Measurements from ENCODE around the gene HBG2. TPM values are rescaled to one million over a fixed set of nuclear protein-coding genes. Genes with fewer than 3 reads are reported as not detected.

HBG2 gene
- total and polyA plus RNA-seq, 9 of the 15 experiments (the other 6 are each of a cell fraction or from before 2014, with no cell fraction given): 1,626 to 58,619 (median 10,515) TPM

DNA sequence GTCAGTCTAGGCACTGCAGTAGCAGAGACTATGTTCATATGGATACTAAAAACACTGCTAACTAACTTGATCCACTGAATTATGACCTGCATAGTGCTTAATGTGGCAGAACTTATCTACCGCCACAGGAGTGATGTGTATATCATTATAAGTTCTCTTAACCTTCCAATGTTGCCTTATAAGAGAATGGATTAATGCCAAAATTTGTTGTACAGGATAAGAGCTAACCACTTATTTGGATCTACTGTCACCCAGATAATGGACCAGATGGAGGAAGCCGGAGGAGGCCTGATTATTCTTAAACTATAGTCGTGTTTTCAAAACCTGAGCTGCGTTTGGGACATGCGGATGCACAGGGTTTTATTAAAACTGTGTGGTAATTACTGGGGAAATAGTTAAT, 49.0 kb upstream of the HBG2 start (continued):
- TF ChIP-seq SAFB (IDR thresholded peaks at IDR 0.05; ENCODE audit: borderline replicate concordance, low read depth, low read length) (no peak), RAD51 (IDR thresholded peaks at IDR 0.05; ENCODE audit: borderline replicate concordance, low read depth) (no peak), DPF2 (IDR thresholded peaks at IDR 0.05) (no peak)

DNA sequence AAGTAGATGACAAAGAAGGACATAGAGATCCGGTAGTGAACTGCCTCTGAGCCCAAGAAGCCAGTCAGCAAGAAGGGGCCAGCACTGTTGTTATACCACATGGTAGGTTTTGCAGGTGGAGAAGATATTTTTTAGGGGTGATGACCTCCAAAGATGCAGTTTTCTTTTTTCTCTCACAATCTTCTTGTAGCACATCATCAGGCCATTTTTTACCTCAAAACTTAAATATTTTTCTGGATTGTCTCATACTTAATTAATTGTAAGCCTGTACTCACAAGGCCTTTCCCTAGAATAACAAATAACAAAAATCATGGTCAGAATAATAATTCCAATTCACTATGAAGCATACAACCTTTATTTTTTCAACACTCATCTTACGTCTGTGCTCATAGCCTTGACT, 47.3 kb upstream of the HBG2 start, which contains the start of gene OR51B4:
TSS of gene OR51B4 (minus strand) at position 101 of the 400 bp plus-strand sequence. CDS start at position 101, 0 bp downstream.
- H3K4me2 ChIP-seq (ENCODE audit: insufficient read depth, low read length): no peak within 1 kb of the TSS
- no peak for FAIRE-seq
- no peak for DNase-seq (ENCODE audit: extremely low read depth in 1 of 4, low spot score in 3 of 4)
- H3K4me1 ChIP-seq (replicated peaks in 1 of 2; ENCODE audit: control insufficient read depth in 2 of 2, insufficient read depth in 2 of 2, low read length in 2 of 2): peaks cover 7 to 19% of the 10 kb centered on the region in 2 experiments; a peak in 3 of 5 replicates
- POLR2A ChIA-PET: interaction anchor here (0.9 kb wide), 1 partner anchor 11 kb away, joined by 3 read pairs; no protein-coding TSS in a partner anchor
- H3K9me1 ChIP-seq (ENCODE audit: control insufficient read depth, insufficient read depth, low read length): no peaks in the 10 kb centered on the region
- intact Hi-C loops (cut with micrococcal nuclease): no loop called here
- no peak within 1 kb of the TSS for H3K9ac ChIP-seq (ENCODE audit: insufficient read depth in 1 of 2, low read depth in 2 of 2, low read length in 2 of 2)
- CTCF ChIA-PET (ENCODE audit: low intra/inter-chr PET ratio): no interaction called here
- no TSS peak for BruUV-seq (replicated peaks)
- H3K27ac ChIP-seq (ENCODE audit: extremely low read depth, low read depth, low read length): no peak within 1 kb of the TSS
- no peak within 1 kb of the TSS for H2AFZ ChIP-seq (ENCODE audit: low read depth, low read length)
- peaks cover 26% of the 10 kb centered on the region; the same call in 2 of the 3 replicates for H3K79me2 ChIP-seq (ENCODE audit: control insufficient read depth, insufficient read depth, low read length)
- TF ChIP-seq FOSL1 (tag; conservative IDR thresholded peaks at IDR 0.05): no peak
- no peak for TF ChIP-seq KAT7 (CRISPR knock-in tag; IDR thresholded peaks at IDR 0.05; ENCODE audit: borderline replicate concordance)
- no peak for TF ChIP-seq MYBL2 (IDR thresholded peaks at IDR 0.05; ENCODE audit: low read depth)
- TF ChIP-seq MYBL2 (CRISPR knock-in tag; IDR thresholded peaks at IDR 0.05; ENCODE audit: borderline replicate concordance): no peak
- no peak for TF ChIP-seq HLTF (IDR thresholded peaks at IDR 0.05)
- no peak for TF ChIP-seq HCFC1 (IDR thresholded peaks at IDR 0.05; ENCODE audit: low read depth, low read length)
- no peak for TF ChIP-seq ZC3H8 (IDR thresholded peaks at IDR 0.05)
- no peak for TF ChIP-seq YY1 (IDR thresholded peaks at IDR 0.05; ENCODE audit: borderline replicate concordance in 1 of 3, control insufficient read depth in 1 of 3, extremely low read depth in 1 of 3, insufficient read depth in 3 of 3, insufficient read length in 1 of 3, insufficient replicate concordance in 2 of 3, low read depth in 1 of 3, low read length in 2 of 3)
- no peak for TF ChIP-seq ETV6 (IDR thresholded peaks at IDR 0.05; ENCODE audit: borderline replicate concordance in 1 of 2, low read depth in 2 of 2, low read length in 1 of 2)
- no peak for TF ChIP-seq ETV6 (CRISPR knock-in tag; IDR thresholded peaks at IDR 0.05; ENCODE audit: borderline replicate concordance)
- TF ChIP-seq, protein P1, sequence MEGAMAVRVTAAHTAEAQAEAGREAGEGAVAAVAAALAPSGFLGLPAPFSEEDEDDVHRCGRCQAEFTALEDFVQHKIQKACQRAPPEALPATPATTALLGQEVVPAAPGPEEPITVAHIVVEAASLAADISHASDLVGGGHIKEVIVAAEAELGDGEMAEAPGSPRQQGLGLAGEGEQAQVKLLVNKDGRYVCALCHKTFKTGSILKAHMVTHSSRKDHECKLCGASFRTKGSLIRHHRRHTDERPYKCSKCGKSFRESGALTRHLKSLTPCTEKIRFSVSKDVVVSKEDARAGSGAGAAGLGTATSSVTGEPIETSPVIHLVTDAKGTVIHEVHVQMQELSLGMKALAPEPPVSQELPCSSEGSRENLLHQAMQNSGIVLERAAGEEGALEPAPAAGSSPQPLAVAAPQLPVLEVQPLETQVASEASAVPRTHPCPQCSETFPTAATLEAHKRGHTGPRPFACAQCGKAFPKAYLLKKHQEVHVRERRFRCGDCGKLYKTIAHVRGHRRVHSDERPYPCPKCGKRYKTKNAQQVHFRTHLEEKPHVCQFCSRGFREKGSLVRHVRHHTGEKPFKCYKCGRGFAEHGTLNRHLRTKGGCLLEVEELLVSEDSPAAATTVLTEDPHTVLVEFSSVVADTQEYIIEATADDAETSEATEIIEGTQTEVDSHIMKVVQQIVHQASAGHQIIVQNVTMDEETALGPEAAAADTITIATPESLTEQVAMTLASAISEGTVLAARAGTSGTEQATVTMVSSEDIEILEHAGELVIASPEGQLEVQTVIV (CRISPR knock-in tag; IDR thresholded peaks at IDR 0.05; ENCODE audit: borderline replicate concordance): no peak
- TF ChIP-seq ELF2 (CRISPR knock-in tag; IDR thresholded peaks at IDR 0.05): no peak
- TF ChIP-seq, protein P2, sequence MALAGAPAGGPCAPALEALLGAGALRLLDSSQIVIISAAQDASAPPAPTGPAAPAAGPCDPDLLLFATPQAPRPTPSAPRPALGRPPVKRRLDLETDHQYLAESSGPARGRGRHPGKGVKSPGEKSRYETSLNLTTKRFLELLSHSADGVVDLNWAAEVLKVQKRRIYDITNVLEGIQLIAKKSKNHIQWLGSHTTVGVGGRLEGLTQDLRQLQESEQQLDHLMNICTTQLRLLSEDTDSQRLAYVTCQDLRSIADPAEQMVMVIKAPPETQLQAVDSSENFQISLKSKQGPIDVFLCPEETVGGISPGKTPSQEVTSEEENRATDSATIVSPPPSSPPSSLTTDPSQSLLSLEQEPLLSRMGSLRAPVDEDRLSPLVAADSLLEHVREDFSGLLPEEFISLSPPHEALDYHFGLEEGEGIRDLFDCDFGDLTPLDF (CRISPR knock-in tag; IDR thresholded peaks at IDR 0.05): no peak
- TF ChIP-seq HNRNPUL1 (IDR thresholded peaks at IDR 0.05; ENCODE audit: low read length): no peak
- H3K4me3 ChIP-seq: no peak within 1 kb of the TSS
- H3K9me3 ChIP-seq (replicated peaks; ENCODE audit: control insufficient read depth, insufficient read depth, low read depth, low read length): no peaks in the 10 kb centered on the region
- 100% methylated on average over 2 of the region's 2 CpGs for WGBS (ENCODE audit: insufficient coverage, low coverage, missing lambda C conversion rate)
- H3K36me3 ChIP-seq (ENCODE audit: control insufficient read depth, insufficient read depth, low read length): peaks cover 73% of the 10 kb centered on the region
- H4K20me1 ChIP-seq (replicated peaks; ENCODE audit: control insufficient read depth, insufficient read depth, low read length): no peaks in the 10 kb centered on the region
- in situ Hi-C loops (cut with MboI): loop anchor here (5.0 kb wide), 2 partner anchors 100 to 145 kb away; partner anchors contain the start of genes OR51I2 and OR51V1
- no peak for ATAC-seq
- H3K27me3 ChIP-seq (ENCODE audit: control insufficient read depth in 2 of 2, insufficient read depth in 2 of 2, low read length in 2 of 2): no peaks in the 10 kb centered on the region
